PC-3 (cell line): ENCODE data around the gene SCPEP1.

ENCODE experiments used
- CTCF ChIP-seq: fragments of 300-600 bp; sonication (generic); conservative IDR thresholded peaks from 2 replicates; pipeline ENCODE4 v1.5.1; 2017; ENCODE audit warnings: antibody characterized with exemption, low read depth, mild to moderate bottlenecking, low read length
- EZH2phosphoT487 ChIP-seq: fragments of 300-600 bp; sonication (generic); IDR thresholded peaks from 2 replicates; pipeline ENCODE4 v1.6.1; 2018; ENCODE audit warnings: mild to moderate bottlenecking, antibody characterized with exemption, low read length, borderline replicate concordance

- TF ChIP-seq CTCF = no peak
- TF ChIP-seq EZH2phosphoT487 = no peak
Observed at GRCh38 chr17:56949595-56949994, 28.3 kb upstream of the SCPEP1 start.
